GM12878 (cell line): ENCODE data around the gene WWOX. TPM values are rescaled to one million over a fixed set of nuclear protein-coding genes. Genes with fewer than 3 reads are reported as not detected.

Experiments used
- ATAC-seq: fragments of 200-7000 bp; cut with Tn5 transposase; 3 replicates; pipeline ENCODE4 v1.9.1; 2020; ENCODE audit warnings: mild to moderate bottlenecking, moderate library complexity
- BruUV-seq: library from RNA; stranded (reverse); fragments of 400-500 nt; replicated peaks from 2 replicates; lab custom pipeline; 2021; lab: Mats Ljungman, UMichigan
- CTCF ChIA-PET: fragments of 300-600 bp; sonication (Branson Sonifier 250); formaldehyde crosslinking; extraction: SDS; loops from one replicate; lab custom pipeline; 2021; ENCODE audit warnings: inconsistent platforms; lab: Yijun Ruan, JAX
- POLR2A ChIA-PET: fragments of 350-600 bp; formaldehyde crosslinking; extraction: SDS; loops from one replicate; lab custom pipeline; 2021; ENCODE audit warnings: inconsistent platforms; lab: Charles Lee
- RAD21 ChIA-PET: fragments of 300-600 bp; sonication (Branson Sonifier 250); formaldehyde crosslinking; loops from one replicate; lab custom pipeline; 2023; ENCODE audit warnings: antibody characterized with exemption; ENCODE audit not compliant: unreplicated experiment; lab: Charles Lee
- SMC1A ChIA-PET: fragments of 300-600 bp; sonication (Branson Sonifier 250); formaldehyde crosslinking; loops from one replicate; lab custom pipeline; 2023; ENCODE audit not compliant: unreplicated experiment, uncharacterized antibody; lab: Charles Lee
- DNase-seq: peaks from one replicate; pipeline ENCODE4 v3.0.0-alpha.2; 2011; ENCODE audit warnings: low read depth, low spot score
- FAIRE-seq: peaks from 3 replicates; lab custom pipeline; 2011; peaks lifted over from hg19 to GRCh38; lab: Jason Lieb, UNC
- H2AFZ ChIP-seq: 2 replicates; pipeline ENCODE4 v1.6.0; 2011; ENCODE audit warnings: low read depth, low read length, control low read depth; ENCODE audit not compliant: control insufficient read depth
- H3K27ac ChIP-seq: 2 replicates; pipeline ENCODE4 v1.5.1; 2011; ENCODE audit warnings: control low read depth; ENCODE audit not compliant: control insufficient read depth, insufficient read depth
- H3K27me3 ChIP-seq, 2 experiments: replicated peaks in 1 of 2; 2 replicates each; pipeline versions ENCODE4 v1.6.0 to v1.6.1; 2011; ENCODE audit warnings: low read length in 1 of 2; ENCODE audit not compliant: control insufficient read depth in 2 of 2, insufficient read depth in 2 of 2
- H3K36me3 ChIP-seq, 2 experiments: 2 replicates each; pipeline ENCODE4 v1.5.1; 2011; ENCODE audit warnings: low read length in 1 of 2; ENCODE audit not compliant: control insufficient read depth in 2 of 2, insufficient read depth in 2 of 2
- H3K4me1 ChIP-seq: 2 replicates; pipeline ENCODE4 v1.6.1; 2011; ENCODE audit warnings: mild to moderate bottlenecking, low read length, moderate library complexity, mixed read lengths; ENCODE audit not compliant: control insufficient read depth, insufficient read depth
- H3K4me2 ChIP-seq: 2 replicates; pipeline ENCODE4 v1.6.0; 2011; ENCODE audit warnings: control low read depth; ENCODE audit not compliant: control insufficient read depth, insufficient read depth
- H3K4me3 ChIP-seq: fragments of 200-600 bp; sonication (generic); 2 replicates; pipeline ENCODE4 v1.5.1; 2016
- H3K79me2 ChIP-seq: 2 replicates; pipeline ENCODE4 v1.6.0; 2011; ENCODE audit warnings: low read length; ENCODE audit not compliant: control insufficient read depth, insufficient read depth
- H3K9ac ChIP-seq: 2 replicates; pipeline ENCODE4 v1.8.0; 2011; ENCODE audit warnings: low read length, control low read depth, mixed read lengths; ENCODE audit not compliant: control insufficient read depth, insufficient read depth
- H3K9me3 ChIP-seq: replicated peaks from 3 replicates; pipeline ENCODE4 v1.5.1; 2011; ENCODE audit warnings: mild to moderate bottlenecking, low read length; ENCODE audit not compliant: control insufficient read depth, insufficient read depth
- H4K20me1 ChIP-seq: 2 replicates; pipeline ENCODE4 v1.6.0; 2011; ENCODE audit not compliant: control insufficient read depth, insufficient read depth
- BMI1 ChIP-seq: fragments of 450-650 bp; IDR thresholded peaks from 2 replicates; pipeline ENCODE4 v1.6.1; 2016; ENCODE audit warnings: mild to moderate bottlenecking, moderate library complexity, borderline replicate concordance
- CBX5 ChIP-seq: sonication (generic); IDR thresholded peaks from 2 replicates; pipeline ENCODE4 v1.6.1; 2016; ENCODE audit warnings: low read depth, moderate library complexity, mild to moderate bottlenecking, inconsistent platforms
- IKZF2 ChIP-seq, 2 experiments: fragments of 450-650 bp; IDR thresholded peaks; 2 replicates each; pipeline ENCODE4 v1.6.1; 2017; ENCODE audit warnings: mild to moderate bottlenecking in 2 of 2, moderate library complexity in 2 of 2
- MTA3 ChIP-seq: IDR thresholded peaks from 2 replicates; pipeline ENCODE4 v1.6.1; 2012; ENCODE audit warnings: low read length, inconsistent platforms, borderline replicate concordance
- NFIC ChIP-seq: IDR thresholded peaks from 2 replicates; pipeline ENCODE4 v1.6.1; 2012; ENCODE audit warnings: low read depth, mild to moderate bottlenecking, inconsistent platforms, low read length, moderate library complexity
- NR2C2 ChIP-seq: IDR thresholded peaks from 2 replicates; pipeline ENCODE4 v1.6.1; 2011; ENCODE audit warnings: borderline replicate concordance, low read depth; ENCODE audit not compliant: control insufficient read depth, insufficient read length
- NRF1 ChIP-seq: conservative IDR thresholded peaks from 2 replicates; pipeline ENCODE4 v1.6.1; 2011; ENCODE audit warnings: mild to moderate bottlenecking, low read depth, low read length, improper control_type of control experiment
- PML ChIP-seq: IDR thresholded peaks from 2 replicates; pipeline ENCODE4 v1.6.1; 2012; ENCODE audit warnings: low read length, inconsistent platforms
- RELA ChIP-seq: fragments of 450-650 bp; IDR thresholded peaks from 2 replicates; pipeline ENCODE4 v1.8.0; 2014; ENCODE audit warnings: borderline replicate concordance; ENCODE audit not compliant: partially characterized antibody
- SMAD5 ChIP-seq: IDR thresholded peaks from 2 replicates; pipeline ENCODE4 v1.6.1; 2016; ENCODE audit warnings: antibody characterized with exemption, low read depth
- SREBF2 ChIP-seq: IDR thresholded peaks from 2 replicates; pipeline ENCODE4 v1.6.1; 2012; ENCODE audit warnings: mild to moderate bottlenecking, low read length
- ZBED1 ChIP-seq: IDR thresholded peaks from 2 replicates; pipeline ENCODE4 v1.6.1; 2016; ENCODE audit warnings: borderline replicate concordance
- WGBS: methylation state at CpG from one replicate; pipeline ENCODE4 v1.1.6; 2016; ENCODE audit warnings: low lambda C conversion rate; ENCODE audit not compliant: insufficient replicate concordance, insufficient coverage; ENCODE audit errors: missing lambda C conversion rate; 5-methylcytosine and 5-hydroxymethylcytosine counted together
- in situ Hi-C: fragments of 300-500 bp; cut with MboI; formaldehyde crosslinking; loops from 9 replicates; pipeline ENCODE4 v1.14.3; 2018; ENCODE audit warnings: mixed read lengths
- intact Hi-C: fragments of 100-400 bp; cut with micrococcal nuclease; formaldehyde crosslinking; loops from one replicate; pipeline ENCODE4 v1.14.2; 2022; ENCODE audit not compliant: unreplicated experiment
- polyA plus RNA-seq, 11 experiments: library from polyadenylated mRNA; depleted of rRNA in 4 of 11; unstranded in 6 of 11; stranded (reverse) in 5 of 11; fragments of >200 nt; fragmentation: Nextera tagmentation in 4 of 11; fragmentation: Illumina TruSeq in 1 of 11; extraction: Ambion mirVana in 4 of 11; extraction: Trizol in 1 of 11; gene quantifications; 1 replicate in 1 of 11; 2 replicates in 10 of 11; pipeline versions ENCODE4 v1.2.1 to v1.2.3, GENCODE V29; 2011 to 2016; ENCODE audit warnings: inconsistent platforms in 2 of 11, missing spikeins in 2 of 11, low read depth in 1 of 11
- total RNA-seq, 4 experiments: library from RNA; depleted of rRNA in 3 of 4; stranded (reverse); fragments of >200 nt in 3 of 4; fragmentation: Illumina TruSeq in 1 of 4; extraction: Trizol in 1 of 4; gene quantifications; 2 replicates each; pipeline versions ENCODE4 v1.2.1 to v1.2.3, GENCODE V29; 2013 to 2021
- TF ChIP-seq, protein P1 (sequence below): fragments of 450-650 bp; IDR thresholded peaks from 2 replicates; pipeline ENCODE4 v1.6.1; 2017; ENCODE audit warnings: mild to moderate bottlenecking, low read depth, inconsistent platforms; ENCODE audit not compliant: poor library complexity, severe bottlenecking
- TF ChIP-seq, protein P2 (sequence below): fragments of 450-650 bp; IDR thresholded peaks from 2 replicates; pipeline ENCODE4 v1.6.1; 2014; ENCODE audit warnings: mild to moderate bottlenecking

The WWOX gene
- total and polyA plus RNA-seq, 10 of the 15 experiments (the other 5 are each of a cell fraction or from before 2014, with no cell fraction given): 2.8 to 24.4 (median 17.8) TPM

DNA sequence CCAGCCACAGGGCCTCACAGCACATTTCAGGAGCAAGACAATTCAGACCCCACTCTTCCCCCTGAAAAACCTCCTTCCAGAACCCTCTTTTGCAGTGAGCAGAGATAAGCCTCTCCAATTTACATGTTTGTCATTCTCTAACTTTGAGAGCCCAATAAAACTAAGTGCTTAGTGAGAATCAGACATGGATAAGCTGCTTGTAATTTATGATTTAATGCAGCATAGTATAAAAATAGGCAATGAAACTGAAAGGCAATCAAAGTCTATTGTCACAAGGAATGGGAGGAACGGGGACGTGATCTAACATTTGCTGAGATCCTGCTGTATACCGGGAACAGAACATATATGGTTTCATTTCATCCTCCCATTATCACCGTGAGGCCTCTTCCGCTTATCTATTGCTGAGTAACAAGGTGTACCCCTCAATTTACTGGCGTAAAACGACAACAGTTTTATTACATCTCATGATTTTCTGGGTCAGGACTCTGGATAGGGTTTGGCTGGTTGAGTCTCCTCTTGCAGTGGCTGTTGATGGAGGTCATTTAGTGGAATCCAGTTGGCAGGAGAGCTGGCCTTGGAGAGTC is 903.7 kb downstream of the WWOX start:
- no peaks in the 10 kb centered on the region for H3K4me1 ChIP-seq
- no peaks in the 10 kb centered on the region for H3K36me3 ChIP-seq
- H3K27me3 ChIP-seq: no peaks in the 10 kb centered on the region; a peak in 1 of 4 replicates
- FAIRE-seq (no peak), DNase-seq (no peak), ATAC-seq (no peak)
- H3K79me2 ChIP-seq: no peaks in the 10 kb centered on the region
- no peak overlapping the region for H3K4me2 ChIP-seq
- ChIA-PET SMC1A (no interaction called here), RAD21 (no interaction called here), POLR2A (no interaction called here), CTCF (no interaction called here)
- no peaks in the 10 kb centered on the region for H4K20me1 ChIP-seq
- no TSS peak for BruUV-seq
- TF ChIP-seq SREBF2: no peak
- TF ChIP-seq ZBED1: no peak
- no peak for TF ChIP-seq PML
- TF ChIP-seq CBX5: no peak
- no peaks in the 10 kb centered on the region; the same call in 2 of the 3 replicates for H3K9me3 ChIP-seq
- H3K4me3 ChIP-seq: no peak overlapping the region
- H2AFZ ChIP-seq: no peak overlapping the region
- intact Hi-C loops: no loop called here
- in situ Hi-C loops: no loop called here
- 53% methylated on average over 7 of the region's 7 CpGs for WGBS
- H3K9ac ChIP-seq: no peak overlapping the region
- no peak overlapping the region for H3K27ac ChIP-seq

DNA sequence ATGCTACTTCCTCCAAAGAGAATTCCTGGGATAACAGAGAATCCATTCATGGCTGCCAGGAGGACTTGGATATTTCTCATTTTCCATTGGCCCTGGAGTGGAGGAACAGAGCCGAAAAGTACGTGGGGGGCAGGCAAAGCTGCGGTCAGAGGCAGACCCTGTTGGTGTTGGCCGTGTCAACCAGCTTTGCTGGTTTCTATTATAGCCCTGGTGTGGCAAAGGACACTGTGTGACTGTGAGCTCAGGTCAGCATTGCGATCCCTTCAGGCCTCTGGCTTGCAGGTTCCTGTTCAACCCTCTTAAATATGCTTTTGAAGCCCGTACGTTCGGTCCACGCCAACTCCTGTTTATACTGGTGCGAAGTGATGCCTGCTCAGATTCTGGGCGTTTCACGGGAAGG is 904.9 kb downstream of the WWOX start:
- Histone ChIP-seq H3K4me1 (no peaks in the 10 kb centered on the region), H3K36me3 (no peaks in the 10 kb centered on the region), H4K20me1 (no peaks in the 10 kb centered on the region), H3K4me3 (no peak overlapping the region), H3K27me3 (no peaks in the 10 kb centered on the region; a peak in 1 of 4 replicates), H2AFZ (no peak overlapping the region), H3K27ac (no peak overlapping the region), H3K79me2 (no peaks in the 10 kb centered on the region), H3K4me2 (no peak overlapping the region), H3K9ac (no peak overlapping the region), H3K9me3 (no peaks in the 10 kb centered on the region; the same call in 2 of the 3 replicates)
- ChIA-PET POLR2A (no interaction called here), SMC1A (no interaction called here), CTCF (no interaction called here), RAD21 (no interaction called here)
- WGBS: 76% methylated on average over 12 of the region's 12 CpGs
- FAIRE-seq (no peak), DNase-seq (no peak), ATAC-seq (no peak)
- BruUV-seq: no TSS peak
- in situ Hi-C loops: no loop called here
- TF ChIP-seq MTA3: no peak
- TF ChIP-seq, protein P1, sequence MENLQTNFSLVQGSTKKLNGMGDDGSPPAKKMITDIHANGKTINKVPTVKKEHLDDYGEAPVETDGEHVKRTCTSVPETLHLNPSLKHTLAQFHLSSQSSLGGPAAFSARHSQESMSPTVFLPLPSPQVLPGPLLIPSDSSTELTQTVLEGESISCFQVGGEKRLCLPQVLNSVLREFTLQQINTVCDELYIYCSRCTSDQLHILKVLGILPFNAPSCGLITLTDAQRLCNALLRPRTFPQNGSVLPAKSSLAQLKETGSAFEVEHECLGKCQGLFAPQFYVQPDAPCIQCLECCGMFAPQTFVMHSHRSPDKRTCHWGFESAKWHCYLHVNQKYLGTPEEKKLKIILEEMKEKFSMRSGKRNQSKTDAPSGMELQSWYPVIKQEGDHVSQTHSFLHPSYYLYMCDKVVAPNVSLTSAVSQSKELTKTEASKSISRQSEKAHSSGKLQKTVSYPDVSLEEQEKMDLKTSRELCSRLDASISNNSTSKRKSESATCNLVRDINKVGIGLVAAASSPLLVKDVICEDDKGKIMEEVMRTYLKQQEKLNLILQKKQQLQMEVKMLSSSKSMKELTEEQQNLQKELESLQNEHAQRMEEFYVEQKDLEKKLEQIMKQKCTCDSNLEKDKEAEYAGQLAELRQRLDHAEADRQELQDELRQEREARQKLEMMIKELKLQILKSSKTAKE: no peak
- no peak for TF ChIP-seq NR2C2
- no peak for TF ChIP-seq SMAD5
- no peak for TF ChIP-seq BMI1
- no peak for TF ChIP-seq NRF1
- no peak for TF ChIP-seq NFIC
- TF ChIP-seq RELA: no peak
- TF ChIP-seq IKZF2 (IDR thresholded peaks at IDR 0.05): no peak
- TF ChIP-seq, protein P2, sequence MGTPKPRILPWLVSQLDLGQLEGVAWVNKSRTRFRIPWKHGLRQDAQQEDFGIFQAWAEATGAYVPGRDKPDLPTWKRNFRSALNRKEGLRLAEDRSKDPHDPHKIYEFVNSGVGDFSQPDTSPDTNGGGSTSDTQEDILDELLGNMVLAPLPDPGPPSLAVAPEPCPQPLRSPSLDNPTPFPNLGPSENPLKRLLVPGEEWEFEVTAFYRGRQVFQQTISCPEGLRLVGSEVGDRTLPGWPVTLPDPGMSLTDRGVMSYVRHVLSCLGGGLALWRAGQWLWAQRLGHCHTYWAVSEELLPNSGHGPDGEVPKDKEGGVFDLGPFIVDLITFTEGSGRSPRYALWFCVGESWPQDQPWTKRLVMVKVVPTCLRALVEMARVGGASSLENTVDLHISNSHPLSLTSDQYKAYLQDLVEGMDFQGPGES: no peak
- TF ChIP-seq, all 136 proteins: peak for 0
- intact Hi-C loops: no loop called here
